SH-SY5Y (cell line): ENCODE data around the gene GALNT5.

Source experiments
- GATA2 ChIP-seq: IDR thresholded peaks from 2 replicates; pipeline ENCODE4 v1.6.1; 2011; ENCODE audit warnings: mild to moderate bottlenecking, low read depth, low read length
- GATA3 ChIP-seq: IDR thresholded peaks from 2 replicates; pipeline ENCODE4 v1.6.1; 2011; ENCODE audit warnings: low read depth, mild to moderate bottlenecking, low read length, moderate library complexity

- no peak for TF ChIP-seq GATA3
- no peak for TF ChIP-seq GATA2
These were observed 61.4 kb downstream of the GALNT5 start for GRCh38 chr2:157318884-157319283.
